GM10248 (cell line): Measurements from ENCODE around the gene CRYBA2.

Experiments
- CTCF ChIA-PET: fragments of 300-600 bp; sonication (Branson Sonifier 250); formaldehyde crosslinking; extraction: SDS; loops from one replicate; lab custom pipeline; 2021; ENCODE audit warnings: antibody characterized with exemption; lab: Yijun Ruan, JAX
- POLR2A ChIA-PET: fragments of 350-650 bp; sonication (Branson Sonifier 250); formaldehyde crosslinking; extraction: SDS; loops from one replicate; lab custom pipeline; 2020; ENCODE audit warnings: antibody characterized with exemption; lab: Yijun Ruan, JAX
- DNase-seq: peaks from one replicate; pipeline ENCODE4 v3.0.0; 2012; ENCODE audit errors: extremely low spot score
- TF ChIP-seq, protein P1 (sequence below): IDR thresholded peaks from 2 replicates; pipeline ENCODE4 v1.5.1; 2012; ENCODE audit warnings: mild to moderate bottlenecking, low read depth; ENCODE audit errors: extremely low read depth, missing control alignments, control extremely low read depth

Gene CRYBA2

DNA sequence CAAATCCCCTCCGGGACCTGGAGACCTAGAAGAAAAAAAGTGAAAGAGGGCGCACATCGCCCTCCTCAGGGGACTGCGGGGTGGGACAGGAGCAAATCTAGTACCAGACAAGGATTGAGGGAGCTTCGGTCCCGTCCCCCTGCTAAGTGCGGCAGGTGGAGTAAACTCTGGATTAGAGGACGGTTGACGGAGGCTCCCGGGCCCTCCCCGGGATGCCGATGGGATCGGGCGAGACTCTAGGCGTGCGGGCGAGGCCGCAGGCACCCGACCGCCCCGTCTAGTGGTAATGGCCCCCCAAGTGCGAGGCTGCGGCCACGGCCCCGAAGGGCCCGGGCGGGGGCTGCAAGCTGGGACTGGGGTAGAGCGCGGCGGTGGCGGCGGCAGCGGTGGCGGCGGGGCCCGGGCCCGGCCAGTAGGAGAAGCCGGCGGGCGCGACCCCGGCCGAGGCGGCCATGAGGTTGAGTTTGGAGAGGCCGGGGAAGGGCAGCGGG, 11.8 kb downstream of the CRYBA2 start:
- no peak for DNase-seq
- TF ChIP-seq, protein P1, sequence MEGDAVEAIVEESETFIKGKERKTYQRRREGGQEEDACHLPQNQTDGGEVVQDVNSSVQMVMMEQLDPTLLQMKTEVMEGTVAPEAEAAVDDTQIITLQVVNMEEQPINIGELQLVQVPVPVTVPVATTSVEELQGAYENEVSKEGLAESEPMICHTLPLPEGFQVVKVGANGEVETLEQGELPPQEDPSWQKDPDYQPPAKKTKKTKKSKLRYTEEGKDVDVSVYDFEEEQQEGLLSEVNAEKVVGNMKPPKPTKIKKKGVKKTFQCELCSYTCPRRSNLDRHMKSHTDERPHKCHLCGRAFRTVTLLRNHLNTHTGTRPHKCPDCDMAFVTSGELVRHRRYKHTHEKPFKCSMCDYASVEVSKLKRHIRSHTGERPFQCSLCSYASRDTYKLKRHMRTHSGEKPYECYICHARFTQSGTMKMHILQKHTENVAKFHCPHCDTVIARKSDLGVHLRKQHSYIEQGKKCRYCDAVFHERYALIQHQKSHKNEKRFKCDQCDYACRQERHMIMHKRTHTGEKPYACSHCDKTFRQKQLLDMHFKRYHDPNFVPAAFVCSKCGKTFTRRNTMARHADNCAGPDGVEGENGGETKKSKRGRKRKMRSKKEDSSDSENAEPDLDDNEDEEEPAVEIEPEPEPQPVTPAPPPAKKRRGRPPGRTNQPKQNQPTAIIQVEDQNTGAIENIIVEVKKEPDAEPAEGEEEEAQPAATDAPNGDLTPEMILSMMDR: no peak
- CTCF ChIA-PET: interaction anchor here (0.8 to 5.8 kb wide), 21 partner anchors 8 to 174 kb away, joined by 3 to 92 read pairs (median 8); partner anchors contain the start of genes CDK5R2 and CRYBA2
- POLR2A ChIA-PET: no interaction called here

DNA sequence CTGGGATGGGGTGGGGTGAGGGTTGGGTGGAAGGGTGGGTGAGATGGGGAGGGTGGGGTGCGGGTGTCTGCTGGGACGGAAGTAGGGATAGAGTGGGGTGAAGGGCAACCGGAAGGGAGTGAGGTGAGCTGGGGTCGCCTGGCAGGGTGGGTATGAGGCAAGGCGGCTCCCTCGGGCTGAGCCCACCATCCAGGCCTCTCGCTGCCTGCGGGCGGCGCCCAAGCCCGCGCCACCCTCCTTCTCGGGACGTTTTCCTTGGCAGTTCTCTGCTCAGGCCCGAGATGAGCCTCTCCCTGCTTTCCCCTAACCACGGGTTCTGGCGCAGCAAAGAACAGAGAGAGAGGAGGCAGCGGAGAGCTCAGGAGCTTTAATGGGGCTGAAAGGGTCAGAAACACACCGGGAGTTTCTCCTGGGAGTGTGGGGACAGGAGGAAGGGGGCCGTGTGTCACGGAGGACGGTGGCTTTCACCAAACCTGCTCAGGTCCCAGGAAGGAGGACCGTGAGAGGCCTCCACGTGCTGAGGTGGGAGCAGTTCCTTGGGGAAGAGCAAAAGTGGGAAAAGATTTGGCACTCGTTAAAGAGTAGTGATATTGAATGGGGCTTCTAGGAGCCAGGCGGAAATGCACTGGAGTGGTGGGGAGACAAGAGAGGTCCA, 12.4 kb downstream of the CRYBA2 start:
- CTCF ChIA-PET: interaction anchor here (0.6 to 5.8 kb wide), 64 partner anchors 9 to 520 kb away, joined by 3 to 92 read pairs (median 4); partner anchors contain the start of genes CDK5R2, CRYBA2, DNPEP and TUBA4A
- POLR2A ChIA-PET: no interaction called here
- DNase-seq: no peak
- TF ChIP-seq, protein P1: no peak

DNA sequence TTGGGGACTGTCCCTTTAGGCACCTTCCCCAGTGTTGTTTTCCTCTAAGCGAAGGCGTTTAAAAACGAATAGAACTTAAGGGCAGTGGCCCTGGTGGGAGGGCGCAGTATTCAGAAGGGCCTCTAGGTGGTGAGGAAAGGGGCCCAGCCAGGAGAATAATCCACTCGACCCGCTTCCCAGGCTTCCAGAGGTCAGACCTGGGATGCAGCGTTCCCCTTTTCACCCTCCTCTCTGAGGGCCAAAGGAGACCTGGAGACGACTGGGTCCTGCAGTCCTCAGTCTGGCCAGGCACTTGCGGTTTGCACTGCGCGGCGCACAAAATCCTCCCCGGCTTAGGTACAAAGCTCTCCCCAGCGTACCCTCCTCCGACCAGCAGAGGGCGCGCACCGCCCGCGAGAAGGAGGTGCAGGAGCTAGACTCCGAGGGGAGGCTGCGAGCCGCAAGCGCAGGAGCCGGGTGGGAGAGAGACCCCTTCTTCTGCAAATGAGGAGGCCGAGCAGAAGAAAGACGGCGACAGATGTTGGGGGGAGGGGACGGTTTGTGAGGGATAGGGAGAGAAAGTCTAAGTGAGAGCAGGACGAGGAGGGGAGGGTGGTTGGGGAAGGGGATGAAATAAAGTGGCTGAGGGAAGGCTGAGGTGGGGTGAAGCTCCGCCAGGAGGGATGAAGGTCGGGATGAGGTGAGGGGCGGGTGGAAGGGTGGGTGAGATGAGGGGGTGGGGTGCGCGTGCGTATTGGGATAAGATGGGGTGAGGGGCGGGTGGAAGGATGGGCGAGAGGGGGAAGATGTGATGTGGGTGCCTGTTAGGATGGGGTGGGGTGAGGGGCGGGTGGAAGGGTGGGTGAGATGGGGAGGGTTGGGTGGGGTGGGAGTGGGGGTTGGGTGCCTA, 13.1 kb downstream of the CRYBA2 start:
- TF ChIP-seq, protein P1: peak; percentile 98
- CTCF ChIA-PET: interaction anchor here (0.6 to 5.8 kb wide), 68 partner anchors 9 to 521 kb away, joined by 3 to 92 read pairs (median 4); partner anchors contain the start of genes CDK5R2, CRYBA2, DNPEP and TUBA4A
- peak; percentile 86 for DNase-seq
- POLR2A ChIA-PET: no interaction called here

DNA sequence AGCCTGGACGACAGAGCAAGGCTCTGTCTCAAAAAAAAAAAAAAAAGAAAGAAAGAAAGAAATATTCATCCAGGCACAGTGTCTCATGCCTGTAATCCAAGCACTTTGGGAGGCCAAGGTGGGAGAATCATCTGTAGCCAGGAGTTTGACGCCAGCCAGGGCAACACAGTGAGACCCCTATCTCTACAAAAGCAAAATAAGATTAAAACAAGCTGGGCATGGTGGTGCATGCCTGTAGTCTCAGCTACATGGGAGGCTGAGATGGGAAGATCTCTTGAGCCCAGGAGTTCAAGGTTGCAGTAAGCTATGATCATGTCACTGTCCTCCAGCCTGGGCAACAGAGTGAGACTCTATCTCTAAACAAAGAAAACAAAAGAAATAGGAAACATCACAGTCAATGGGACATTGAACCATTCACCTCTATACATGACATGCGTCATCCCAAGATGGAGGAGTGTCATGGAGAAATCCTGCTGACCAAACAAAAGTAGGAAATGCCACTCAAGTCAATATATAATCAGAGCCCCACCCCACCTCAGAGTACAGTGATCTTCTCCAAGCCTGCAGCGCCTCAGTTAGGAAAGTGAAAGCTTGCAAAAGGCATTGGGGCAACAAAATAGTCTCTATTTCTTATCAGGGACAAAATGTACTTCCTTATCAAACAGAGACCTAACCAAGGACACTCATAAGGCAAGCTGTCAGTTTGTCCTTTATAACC, 18.0 kb downstream of the CRYBA2 start:
- ChIA-PET CTCF (interaction anchor here (0.8 to 3.8 kb wide), 15 partner anchors 7 to 144 kb away, joined by 3 to 16 read pairs (median 4); partner anchors contain the start of genes CDK5R2 and FEV), POLR2A (no interaction called here)
- DNase-seq: no peak
- TF ChIP-seq, protein P1: no peak

DNA sequence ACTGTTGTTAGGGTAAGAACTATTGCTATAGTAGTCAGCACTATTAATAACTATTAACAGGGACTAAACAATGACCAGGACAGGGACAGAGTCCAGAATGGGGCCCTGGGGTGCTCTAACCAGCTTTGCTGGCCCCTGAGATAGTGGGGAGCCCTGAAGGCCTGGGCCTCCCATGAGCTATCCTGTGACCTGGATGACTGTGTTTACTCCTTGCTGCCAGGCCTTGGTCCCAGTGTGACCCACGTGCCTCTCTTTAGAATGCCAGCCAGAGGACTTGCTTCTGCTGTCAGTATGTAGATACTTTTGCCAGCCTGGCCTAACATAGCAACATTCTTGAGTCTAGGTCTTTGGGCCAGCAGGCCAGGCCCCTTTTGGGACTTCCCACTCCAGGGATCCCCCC, 22.3 kb downstream of the CRYBA2 start:
- ChIA-PET CTCF (interaction anchor here (1.9 kb wide), 1 partner anchor 9 kb away, joined by 11 read pairs; no protein-coding TSS in a partner anchor), POLR2A (no interaction called here)
- TF ChIP-seq, protein P1: no peak
- no peak for DNase-seq
